ENCODE data around the gene PSAP.
A peak's percentile ranks its signal among the peaks of the same experiment; 100 is the strongest.
"Not testable (repeated sequence)": the region's sequence is repeated elsewhere in the genome, so short reads cannot be mapped to it uniquely, and the experiment has no call there.

The PSAP gene

DNA sequence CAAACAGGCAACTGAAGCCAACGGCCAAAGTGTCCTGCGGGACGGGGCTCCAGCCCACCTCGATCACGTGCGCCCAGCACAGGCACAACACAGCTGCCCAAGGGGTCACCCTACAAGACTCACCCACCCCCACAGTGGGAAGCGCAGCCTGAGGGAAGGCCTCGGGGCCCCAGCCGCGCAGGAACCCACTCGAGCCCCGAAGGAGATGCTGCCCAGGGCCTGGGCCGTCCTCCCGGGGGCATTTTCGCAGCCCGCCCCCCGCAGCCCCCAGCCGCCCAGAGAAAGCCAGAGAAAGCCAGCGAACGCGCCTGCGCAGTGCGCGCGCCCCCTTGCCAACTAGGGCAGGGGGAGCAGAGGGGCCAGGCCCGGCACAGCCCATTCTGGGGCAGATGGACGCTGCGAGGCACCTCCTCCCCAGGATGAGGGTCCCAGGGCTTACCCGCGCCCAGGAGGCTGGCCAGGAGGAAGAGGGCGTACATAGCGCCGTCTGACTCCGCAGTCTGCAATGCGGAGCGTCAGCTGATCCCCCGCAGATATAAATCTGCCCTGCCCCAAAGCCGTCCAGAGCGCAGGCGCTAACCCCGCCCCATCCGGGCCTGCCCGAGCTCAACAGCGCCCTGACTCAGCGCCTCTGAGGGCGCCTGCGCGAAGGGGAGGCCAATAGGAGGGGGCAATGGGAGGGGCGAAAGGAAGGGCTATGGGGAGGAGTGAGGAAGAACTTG is at the start of gene PSAP:
Gene PSAP (minus strand): TSS at position 509 of the 722 bp plus-strand sequence. CDS start 30 bp downstream, at position 479.
- peak within 1 kb of the TSS; percentile 77 to 100 (median 99) for H3K4me3 ChIP-seq
- peak within 1 kb of the TSS; percentile 83 to 100 (median 97) for H3K27ac ChIP-seq

DNA sequence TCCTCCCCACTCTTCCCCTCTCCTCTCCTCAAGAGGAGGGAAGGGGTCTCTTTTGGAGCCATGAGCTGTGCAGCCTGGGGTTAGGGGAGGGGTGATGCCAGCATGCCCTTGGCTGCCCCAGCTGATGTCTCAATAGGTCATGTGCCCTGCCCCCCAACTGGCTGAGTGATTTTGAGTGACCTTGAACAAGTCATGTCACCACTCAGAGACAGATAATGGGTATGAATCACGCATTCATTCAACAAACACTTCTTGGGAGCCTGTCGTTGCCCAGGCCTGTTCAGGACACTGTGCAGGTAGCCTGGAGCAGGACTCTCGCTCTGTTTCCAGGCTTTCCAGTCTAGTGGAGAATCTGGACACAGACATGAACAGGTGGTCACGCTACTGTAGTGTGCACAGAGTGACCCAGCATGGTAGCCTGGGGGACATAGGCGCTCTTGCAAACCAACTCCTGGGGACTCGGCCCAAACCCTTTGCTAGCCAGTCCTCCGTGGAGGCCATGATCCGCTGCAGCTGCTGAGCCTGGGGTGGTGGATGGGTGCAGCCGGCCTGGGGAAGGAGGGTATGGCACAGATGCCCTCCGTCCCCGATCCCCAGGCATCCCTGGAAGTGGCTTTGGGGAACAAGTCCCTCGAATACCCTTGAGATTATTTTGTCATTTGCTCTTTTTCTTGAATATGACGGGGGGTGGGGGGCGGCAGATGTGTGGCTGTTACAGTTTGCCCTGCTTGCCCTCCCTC is 49.6 kb upstream of the PSAP start:
- H3K27ac ChIP-seq: peak overlapping the region in 1 of 21 experiments; percentile 10
- H3K4me3 ChIP-seq: no peak overlapping the region

DNA sequence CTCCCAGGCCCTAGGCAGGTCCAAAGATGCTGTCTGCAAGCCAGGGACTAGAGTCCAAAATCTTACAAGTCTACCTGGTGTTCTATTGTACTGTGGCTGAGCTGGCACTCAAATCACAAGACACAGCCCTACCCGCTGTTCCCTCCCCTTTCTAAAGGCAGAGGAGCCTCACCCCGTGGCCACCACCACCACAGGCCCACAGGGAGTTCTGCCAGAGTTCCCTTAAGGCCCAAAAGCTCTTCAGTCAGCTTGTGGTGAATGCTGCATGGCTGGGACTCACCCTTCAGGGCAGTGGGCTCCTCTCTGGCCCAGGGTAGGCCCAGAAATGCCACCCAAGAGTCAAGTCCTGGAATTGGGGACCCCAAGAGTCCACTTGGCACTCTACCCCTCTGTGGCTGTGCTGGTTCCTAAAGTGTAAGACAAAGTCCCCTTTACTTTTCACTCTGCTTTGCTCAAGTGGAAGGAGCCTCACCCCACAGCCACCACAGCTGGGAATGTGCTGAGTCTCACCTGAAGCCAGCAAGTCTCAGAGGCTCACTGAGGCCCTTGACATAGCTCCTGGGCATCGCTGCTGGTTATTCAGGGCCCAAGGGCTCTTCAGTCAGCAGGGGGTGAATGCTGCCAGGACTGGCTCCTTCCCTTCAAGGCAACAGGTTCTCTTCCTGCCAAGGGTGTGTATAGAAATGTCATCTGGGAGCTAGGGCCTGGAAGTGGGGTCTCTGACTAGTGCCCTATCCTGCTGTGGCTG is 48.8 kb upstream of the PSAP start:
- H3K27ac ChIP-seq: peak overlapping the region in 2 of 21 experiments; percentile 9 to 10

DNA sequence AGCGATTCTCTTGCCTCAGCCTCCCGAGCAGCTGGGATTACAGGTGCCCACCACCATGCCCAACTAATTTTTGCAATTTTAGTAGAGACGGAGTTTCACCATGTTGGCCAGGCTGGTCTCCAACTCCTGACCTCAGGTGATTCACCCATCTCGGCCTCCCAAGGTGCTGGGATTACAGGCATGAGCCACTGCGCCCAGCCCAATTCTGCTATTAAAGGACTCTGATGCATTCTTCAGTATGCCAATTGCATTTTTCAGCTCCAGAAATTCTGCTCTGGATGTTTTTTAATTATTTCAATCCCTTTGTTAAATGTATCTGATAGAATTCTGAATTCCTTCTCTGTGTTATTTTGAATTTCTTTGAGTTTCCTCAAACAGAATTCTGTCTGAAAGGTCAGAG is 47.3 kb upstream of the PSAP start:
- not testable (repeated sequence) for H3K4me3 ChIP-seq, H3K27ac ChIP-seq

More for the DNA sequence above, 48.8 kb upstream of the PSAP start:
- H3K4me3 ChIP-seq: no peak overlapping the region

DNA sequence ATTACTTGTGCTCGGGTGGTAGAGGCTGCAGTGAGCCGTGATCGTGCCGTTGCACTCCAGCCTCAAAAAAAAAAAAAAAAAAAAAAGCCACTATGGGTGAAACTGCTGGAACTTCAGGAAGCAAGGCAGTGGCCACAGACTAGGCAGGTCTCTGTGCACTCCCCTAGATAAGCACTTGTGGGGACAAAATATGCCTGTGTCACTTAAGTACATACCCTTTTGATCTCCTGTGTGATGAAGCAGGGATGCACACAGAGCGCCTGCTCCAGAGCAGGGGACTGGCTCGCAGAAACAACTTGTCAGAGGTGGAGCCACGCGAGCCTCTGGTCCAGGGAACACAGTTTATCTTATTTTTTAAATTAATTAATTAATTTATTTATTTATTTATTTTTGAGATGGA is 42.9 kb upstream of the PSAP start:
- H3K27ac ChIP-seq: no peak overlapping the region
- H3K4me3 ChIP-seq: no peak overlapping the region

DNA sequence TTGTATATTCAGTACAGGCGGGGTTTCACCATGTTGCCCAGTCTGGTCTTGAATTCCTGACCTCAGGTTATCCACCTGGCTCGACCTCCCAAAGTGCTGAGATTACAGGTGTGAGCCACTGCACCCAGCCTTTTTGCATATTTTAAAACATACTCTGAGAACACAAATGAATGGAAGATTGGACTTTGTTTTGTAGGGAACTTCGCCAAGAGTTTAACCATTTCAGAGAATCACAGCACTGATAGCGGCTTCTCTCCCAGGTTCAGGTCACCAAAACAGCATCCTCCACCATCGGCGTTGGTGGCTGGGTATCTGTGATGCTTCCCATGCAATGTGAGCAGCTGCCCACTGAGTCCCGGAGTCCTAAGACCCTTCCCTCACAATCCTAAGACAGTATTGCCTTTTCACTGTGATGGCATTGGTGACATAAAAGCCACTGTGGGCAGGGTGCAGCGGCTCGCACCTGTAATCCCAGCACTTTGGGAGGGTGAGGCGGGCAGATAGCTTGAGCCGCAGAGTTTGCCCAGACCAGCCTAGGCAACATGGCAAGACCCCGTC is 42.3 kb upstream of the PSAP start:
- H3K27ac ChIP-seq: no peak overlapping the region
- no peak overlapping the region for H3K4me3 ChIP-seq

DNA sequence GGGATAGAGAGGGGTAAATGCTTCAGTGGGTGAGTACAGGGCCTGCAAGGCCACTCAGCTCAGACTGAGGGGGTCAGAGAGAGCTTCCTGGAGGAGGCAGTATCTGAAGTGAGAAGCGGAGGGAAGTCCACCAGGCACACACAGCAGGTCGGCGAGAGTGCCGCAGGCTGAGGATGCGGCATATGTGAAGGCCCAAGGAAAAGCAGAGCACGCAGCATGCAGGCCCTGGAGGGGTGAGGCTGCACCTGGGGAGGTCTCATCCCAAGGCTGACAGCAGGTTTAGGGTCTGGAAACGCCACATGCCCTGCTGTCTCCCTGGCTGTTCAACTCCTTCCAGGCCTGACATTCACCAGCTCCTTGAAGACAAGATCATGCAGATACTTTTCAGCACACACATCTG is 40.4 kb upstream of the PSAP start:
- peak overlapping the region in 7 of 21 experiments; percentile 4 to 84 (median 57) for H3K27ac ChIP-seq
- H3K4me3 ChIP-seq: no peak overlapping the region

DNA sequence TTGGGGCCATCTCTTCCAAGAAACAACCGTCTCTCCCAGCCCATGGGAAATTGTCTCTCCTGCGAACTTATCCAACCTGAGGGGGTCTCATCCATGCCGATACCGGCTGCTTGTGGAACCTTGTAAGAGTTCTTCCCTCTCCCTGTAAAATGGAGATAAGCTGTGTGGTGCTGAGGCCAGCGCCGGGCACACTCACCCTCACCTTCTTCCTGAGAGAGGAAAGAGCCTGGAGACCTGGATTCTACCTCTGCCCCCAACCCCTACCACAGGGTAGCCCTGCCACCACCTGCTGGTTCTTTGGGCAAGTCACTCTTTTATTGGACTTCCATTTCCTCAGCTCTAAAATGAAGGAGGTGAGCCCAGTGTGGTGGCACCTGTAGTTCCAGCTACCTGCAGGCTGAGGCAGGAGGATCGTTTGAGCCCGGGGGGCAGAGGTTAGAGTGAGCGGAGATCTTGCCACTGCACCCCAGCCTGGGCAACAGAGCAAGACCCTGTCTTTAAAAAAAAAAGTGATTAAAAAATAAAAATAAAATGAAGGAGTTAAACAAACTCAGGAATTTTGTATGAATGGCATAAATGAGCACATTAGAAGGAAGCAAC is 38.4 kb upstream of the PSAP start:
- Histone ChIP-seq H3K27ac (peak overlapping the region in 20 of 21 experiments; percentile 66 to 91 (median 84)), H3K4me3 (peak overlapping the region; percentile 30 to 47 (median 40))

DNA sequence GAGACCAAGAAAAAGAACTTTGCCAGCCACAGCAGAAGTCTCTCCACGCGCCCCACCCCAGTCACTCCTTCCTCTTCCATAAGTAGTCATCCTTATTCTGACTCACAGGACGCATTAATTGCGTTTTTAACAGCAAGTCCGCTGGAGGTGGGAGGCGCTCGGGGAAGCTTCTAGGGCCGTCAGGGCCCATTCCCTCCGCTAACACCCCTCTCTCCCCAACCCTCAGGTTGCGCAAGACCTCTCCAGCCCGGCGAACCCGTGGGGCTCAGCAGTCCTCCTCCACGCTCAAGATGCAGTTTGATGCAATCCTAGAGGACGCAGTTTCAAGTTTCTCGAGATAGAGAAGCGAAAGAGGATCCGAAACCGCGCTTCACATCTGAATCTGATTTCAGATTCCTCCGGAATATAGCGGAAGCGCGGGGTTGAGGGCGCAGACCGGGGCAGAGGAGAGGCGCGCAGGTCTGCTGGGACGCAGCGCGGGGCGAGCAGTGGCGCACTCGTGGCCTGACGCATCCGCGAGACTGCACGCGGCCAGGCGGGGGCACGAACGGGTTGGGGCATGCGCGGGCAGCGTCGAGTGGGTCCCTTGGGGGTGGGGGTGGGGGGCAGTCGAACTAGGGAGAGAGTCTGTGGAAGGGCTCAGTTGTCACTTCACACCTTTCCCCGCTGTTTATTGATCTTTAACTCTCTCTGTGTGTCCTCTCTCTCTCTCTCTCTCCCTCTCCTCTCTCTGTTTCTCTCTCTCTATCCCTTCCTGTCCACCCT is 37.8 kb upstream of the PSAP start:
- Histone ChIP-seq H3K4me3 (peak overlapping the region; percentile 30 to 47 (median 40)), H3K27ac (peak overlapping the region in 20 of 21 experiments; percentile 66 to 91 (median 84))

DNA sequence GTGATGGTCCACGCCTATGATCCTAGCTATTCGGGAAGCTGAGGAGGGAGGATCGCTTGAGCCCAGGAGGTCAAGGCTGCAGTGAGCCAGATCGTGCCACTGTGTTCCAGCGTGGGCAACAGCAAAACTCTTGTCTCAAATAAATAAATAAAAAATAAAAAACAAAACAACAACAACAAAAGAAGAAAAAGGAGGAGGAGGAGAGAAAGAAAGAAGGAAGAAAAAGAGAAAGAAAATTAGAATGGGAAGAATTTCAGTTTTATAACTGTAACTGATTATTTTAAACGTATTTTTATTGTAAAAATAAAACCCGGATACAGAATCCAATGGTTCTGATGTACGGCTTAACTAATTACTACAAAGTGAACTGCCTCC is 37.2 kb upstream of the PSAP start:
- Histone ChIP-seq H3K4me3 (peak overlapping the region; percentile 30 to 47 (median 40)), H3K27ac (peak overlapping the region in 20 of 21 experiments; percentile 66 to 91 (median 84))

DNA sequence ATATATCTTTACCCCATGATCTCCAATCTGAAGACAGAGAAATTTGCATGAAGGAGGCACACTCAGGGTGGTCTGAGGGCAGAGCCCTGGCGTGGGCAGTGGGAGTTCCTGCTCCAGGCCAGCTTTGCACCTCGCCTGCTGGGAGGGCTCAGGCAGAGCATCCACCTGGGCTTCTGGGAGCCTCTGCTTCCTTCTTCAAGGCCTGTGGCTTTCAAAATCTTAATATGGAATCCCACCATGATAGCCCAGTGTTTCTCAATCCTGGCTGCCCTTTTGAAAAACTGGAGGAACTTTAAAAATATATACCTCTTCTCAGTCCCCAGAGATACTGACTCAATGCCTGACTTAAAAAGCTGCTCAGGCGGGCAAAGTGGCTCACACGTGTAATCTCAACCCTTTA is 36.7 kb upstream of the PSAP start:
- H3K27ac ChIP-seq: peak overlapping the region in 20 of 21 experiments; percentile 66 to 91 (median 84)
- H3K4me3 ChIP-seq: peak overlapping the region in 1 of 7 experiments; percentile 5

DNA sequence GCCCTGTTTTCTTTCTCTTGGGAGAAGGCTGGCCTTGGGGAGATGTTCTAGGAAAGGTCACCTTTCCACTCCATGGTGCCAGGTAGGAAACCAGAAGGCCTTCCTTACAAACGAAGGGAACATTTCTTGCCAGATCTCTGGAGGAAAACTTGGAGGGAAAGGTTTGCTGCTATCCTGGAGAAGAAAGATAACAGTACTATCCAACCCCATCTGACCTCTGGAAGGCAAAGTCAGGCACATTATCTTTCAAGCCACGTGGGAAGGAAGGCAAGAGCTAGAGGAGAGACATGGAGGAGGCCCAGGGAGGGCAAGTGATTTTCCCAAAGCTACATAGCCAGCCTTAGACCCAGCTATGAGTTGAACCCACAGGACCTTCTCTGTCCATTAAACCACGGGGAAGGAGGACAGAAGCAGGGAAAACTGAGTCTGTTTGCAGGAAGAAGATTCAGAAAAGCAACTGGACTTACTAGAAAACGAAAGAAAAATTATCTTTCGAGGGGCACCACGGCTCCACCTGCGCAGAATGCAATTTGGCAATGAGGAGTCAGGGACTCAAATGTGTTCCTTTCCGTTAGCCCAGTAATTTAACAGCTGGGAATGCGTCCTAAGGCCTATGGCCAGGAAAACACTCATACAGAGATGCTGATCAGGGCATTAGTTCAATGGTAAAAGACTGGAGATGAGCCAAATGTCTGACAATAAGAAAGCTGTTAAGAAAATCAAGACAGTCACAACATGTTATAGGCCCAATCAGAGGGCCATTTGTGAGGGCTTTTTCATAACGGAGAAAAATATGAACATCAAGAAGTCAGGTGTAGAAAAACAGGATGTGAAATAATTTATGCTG is 32.0 kb upstream of the PSAP start:
- Histone ChIP-seq H3K27ac (peak overlapping the region in 3 of 21 experiments; percentile 12 to 26 (median 26)), H3K4me3 (no peak overlapping the region)

DNA sequence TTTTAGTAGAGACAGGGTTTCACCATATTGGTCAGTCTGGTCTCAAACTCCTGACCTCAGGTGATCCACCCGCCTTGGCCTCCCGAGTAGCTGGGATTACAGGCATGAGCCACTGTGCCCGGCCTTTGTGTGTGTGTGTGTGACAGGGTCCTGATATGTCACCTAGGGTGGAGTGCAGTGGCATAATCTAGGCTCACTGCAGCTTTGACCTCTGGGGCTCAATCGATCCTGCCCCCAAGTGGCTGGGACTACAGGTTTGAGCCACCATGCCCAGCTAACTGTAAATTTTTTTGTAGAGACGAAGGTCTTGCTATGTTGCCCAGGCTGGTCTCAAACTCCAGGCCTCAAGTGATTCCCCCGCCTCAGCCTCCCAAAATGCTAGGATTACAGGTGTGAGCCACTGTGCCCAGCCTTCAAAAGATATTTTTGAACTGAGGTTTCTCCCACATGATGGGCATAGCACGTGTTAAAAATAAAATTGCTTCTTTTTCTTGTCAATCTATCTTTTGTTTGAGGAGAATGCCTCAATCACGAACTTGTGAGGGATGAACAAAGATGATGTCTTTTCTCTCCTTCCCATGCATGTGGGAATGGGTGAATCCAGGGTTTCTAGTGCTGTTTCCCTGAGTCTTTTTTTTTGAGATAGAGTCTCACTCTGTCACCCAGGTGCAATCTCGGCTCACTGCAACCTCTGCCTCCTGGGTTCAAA is 30.8 kb upstream of the PSAP start:
- peak overlapping the region in 3 of 21 experiments; percentile 8 to 51 (median 46) for H3K27ac ChIP-seq
- no peak overlapping the region for H3K4me3 ChIP-seq

DNA sequence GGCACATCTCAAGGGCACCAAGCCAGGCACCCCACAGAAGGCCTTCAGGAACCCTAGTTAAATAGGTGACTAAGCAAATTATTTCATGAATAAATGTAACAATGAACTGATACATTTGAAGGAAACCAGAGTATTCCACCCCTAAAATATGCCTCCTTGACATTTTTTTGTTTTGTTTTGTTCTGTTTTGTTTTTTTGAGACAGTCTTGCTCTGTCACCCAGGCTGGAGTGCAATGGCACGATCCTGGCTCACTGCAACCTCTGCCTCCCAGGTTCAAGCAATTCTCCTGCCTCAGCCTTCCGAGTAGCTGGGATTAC is 30.2 kb upstream of the PSAP start:
- peak overlapping the region in 3 of 21 experiments; percentile 8 to 51 (median 46) for H3K27ac ChIP-seq
- H3K4me3 ChIP-seq: not testable (repeated sequence)

DNA sequence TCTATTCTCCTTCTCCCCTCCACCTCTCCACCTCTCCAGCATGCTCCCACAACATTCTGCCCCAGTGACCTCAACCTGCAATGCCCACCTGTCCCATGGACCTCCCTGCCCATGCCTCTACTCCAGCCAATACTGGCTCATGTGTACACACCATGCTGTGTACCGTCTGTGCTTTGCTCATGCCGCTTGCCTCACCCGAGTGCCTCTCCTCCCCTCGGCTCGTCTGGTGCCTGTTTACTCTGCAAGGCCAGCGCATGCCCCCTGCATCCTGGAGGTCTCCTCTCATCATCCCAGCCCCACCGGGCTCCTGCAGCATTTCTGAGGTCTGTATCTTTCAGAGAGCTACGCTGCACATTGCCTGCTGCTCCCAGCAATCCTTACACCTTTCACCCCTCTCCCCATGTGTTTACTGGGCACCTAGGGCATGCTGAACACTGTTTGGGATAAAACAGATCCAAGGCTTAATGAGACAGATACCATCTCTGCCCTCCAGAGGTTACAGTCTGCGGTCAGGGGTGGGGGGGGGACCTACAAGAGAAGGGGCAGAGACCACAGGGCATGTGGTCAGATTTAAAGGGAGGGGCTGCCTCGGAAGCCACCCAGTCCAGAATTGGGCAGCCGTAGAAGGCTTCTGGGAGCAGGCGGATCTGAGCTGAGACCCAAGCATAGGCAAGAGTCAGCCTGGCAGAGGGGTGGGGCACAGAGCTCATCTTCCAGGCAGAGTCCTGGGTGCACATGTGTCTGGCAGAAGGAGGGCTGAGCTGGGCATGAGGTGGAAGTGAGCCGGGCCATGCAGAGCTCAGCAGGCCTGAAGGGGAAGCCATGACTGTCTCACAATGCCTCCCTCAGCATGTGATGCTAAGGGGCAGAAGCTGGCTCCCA is 29.6 kb upstream of the PSAP start:
- Histone ChIP-seq H3K27ac (peak overlapping the region in 1 of 21 experiments; percentile 46), H3K4me3 (no peak overlapping the region)

DNA sequence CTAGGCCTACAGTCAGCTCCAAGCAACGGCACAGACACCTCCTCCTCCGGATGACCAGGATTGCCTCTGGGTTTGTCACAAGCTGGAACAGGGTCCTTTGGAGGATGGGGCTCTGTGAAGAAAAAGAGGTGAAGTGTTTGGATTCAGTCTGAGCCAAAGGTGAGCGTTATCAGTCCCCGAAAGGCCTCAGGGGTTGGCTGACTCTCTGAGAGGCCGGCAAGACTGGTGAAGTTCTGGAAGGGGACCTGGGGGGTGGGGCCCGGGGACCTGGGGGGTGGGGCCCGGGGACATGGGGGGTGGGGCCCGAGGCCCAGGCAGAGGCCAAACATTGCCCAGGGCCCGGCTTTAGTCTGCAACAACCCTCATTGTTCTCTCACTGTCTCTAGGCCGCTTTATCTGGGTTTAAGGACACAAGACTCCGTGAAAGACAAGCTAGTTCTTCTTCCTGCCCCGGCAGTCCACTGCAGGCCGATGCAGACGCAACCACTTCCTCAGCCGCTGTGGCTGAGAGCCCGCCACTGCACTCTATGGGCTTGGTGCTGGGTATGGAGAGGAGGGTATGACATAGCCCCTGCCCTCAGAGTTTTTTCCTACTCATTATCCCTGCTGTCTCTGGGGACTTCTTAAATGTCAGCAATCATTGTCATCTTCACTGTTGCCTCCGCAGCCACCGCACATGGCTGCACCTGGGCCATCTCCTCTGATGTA is 27.4 kb upstream of the PSAP start:
- Histone ChIP-seq H3K4me3 (no peak overlapping the region), H3K27ac (peak overlapping the region in 5 of 21 experiments; percentile 6 to 39 (median 33))
